NCI-H2171 (cell line): Measurements from ENCODE around the gene POLR3A.

Source experiments
- DNase-seq: peaks from one replicate; lab custom pipeline; 2025; lab: John Stamatoyannopoulos, UW

POLR3A gene

GRCh38 chr10:78046711-78047269, 17.5 kb upstream of the POLR3A start:
- DNase-seq = no peak

GRCh38 chr10:78045856-78046255, 16.5 kb upstream of the POLR3A start:
- DNase-seq = no peak

- no peak for DNase-seq
Observed at GRCh38 chr10:78045237-78045636, 15.9 kb upstream of the POLR3A start.

GRCh38 chr10:78044699-78045098, 15.4 kb upstream of the POLR3A start:
- DNase-seq = no peak

- no peak for DNase-seq
Observed at GRCh38 chr10:78044179-78044578, 14.9 kb upstream of the POLR3A start.

GRCh38 chr10:78042752-78043104, 13.4 kb upstream of the POLR3A start:
- no peak for DNase-seq

GRCh38 chr10:78042058-78042751, 12.9 kb upstream of the POLR3A start:
- no peak for DNase-seq

GRCh38 chr10:78041170-78042057, 12.1 kb upstream of the POLR3A start:
- no peak for DNase-seq

- no peak for DNase-seq
Observed at GRCh38 chr10:78039743-78040142, 10.4 kb upstream of the POLR3A start.

GRCh38 chr10:78038791-78039547, 9.7 kb upstream of the POLR3A start:
- no peak for DNase-seq

GRCh38 chr10:78038105-78038504, 8.8 kb upstream of the POLR3A start:
- DNase-seq = no peak

- DNase-seq = no peak
Observed at GRCh38 chr10:78035933-78036583, 6.7 kb upstream of the POLR3A start.

- no peak for DNase-seq
Observed at GRCh38 chr10:78035437-78035836, 6.1 kb upstream of the POLR3A start.

- DNase-seq = no peak
Observed at GRCh38 chr10:78035025-78035424, 5.7 kb upstream of the POLR3A start.

GRCh38 chr10:78033637-78034470, 4.5 kb upstream of the POLR3A start, which contains the start of gene RPS24:
RPS24 (plus strand) TSS chr10:78033863; CDS start chr10:78033902, 39 bp downstream.
- DNase-seq = peak; percentile 91

- no peak for DNase-seq
Observed at GRCh38 chr10:78033387-78033636, 4.0 kb upstream of the POLR3A start.

GRCh38 chr10:78028438-78029268, 662 bp downstream of the POLR3A start:
- DNase-seq = no peak

GRCh38 chr10:78025685-78026364, 3.5 kb downstream of the POLR3A start:
- DNase-seq = no peak

GRCh38 chr10:78023741-78024140, 5.6 kb downstream of the POLR3A start:
- DNase-seq = no peak

GRCh38 chr10:78021201-78021600, 8.1 kb downstream of the POLR3A start:
- no peak for DNase-seq
